Panc1 (cell line): ENCODE data around the gene ZBTB9.

ENCODE experiments used
- CTCF ChIP-seq: fragments of 450-650 bp; IDR thresholded peaks from 2 replicates; pipeline ENCODE4 v1.5.1; 2017; ENCODE audit warnings: mild to moderate bottlenecking
- POLR2AphosphoS5 ChIP-seq: IDR thresholded peaks from 2 replicates; pipeline ENCODE4 v1.6.1; 2012; ENCODE audit warnings: mild to moderate bottlenecking, low read depth, low read length, moderate library complexity

- no peak for TF ChIP-seq CTCF
- TF ChIP-seq POLR2AphosphoS5: 0 out of 2 replicates have a peak, but pooled peaks have one; percentile 27
Measured at GRCh38 chr6:33443619-33444504, 10.5 kb upstream of the ZBTB9 start.
